Dermis blood vessel endothelial cell (primary cell): ENCODE data around the gene LCNL1. TPM values are rescaled to one million over a fixed set of nuclear protein-coding genes. Genes with fewer than 3 reads are reported as not detected.

Experiments used
- DNase-seq: peaks from one replicate; pipeline ENCODE4 v3.0.0; 2010
- total RNA-seq: library from RNA; depleted of rRNA; stranded (reverse); fragments of >200 nt; gene quantifications from 2 replicates; pipeline ENCODE4 v1.2.3, GENCODE V29; 2014

LCNL1 gene
- total RNA-seq, result not detected in 2 replicates

DNA sequence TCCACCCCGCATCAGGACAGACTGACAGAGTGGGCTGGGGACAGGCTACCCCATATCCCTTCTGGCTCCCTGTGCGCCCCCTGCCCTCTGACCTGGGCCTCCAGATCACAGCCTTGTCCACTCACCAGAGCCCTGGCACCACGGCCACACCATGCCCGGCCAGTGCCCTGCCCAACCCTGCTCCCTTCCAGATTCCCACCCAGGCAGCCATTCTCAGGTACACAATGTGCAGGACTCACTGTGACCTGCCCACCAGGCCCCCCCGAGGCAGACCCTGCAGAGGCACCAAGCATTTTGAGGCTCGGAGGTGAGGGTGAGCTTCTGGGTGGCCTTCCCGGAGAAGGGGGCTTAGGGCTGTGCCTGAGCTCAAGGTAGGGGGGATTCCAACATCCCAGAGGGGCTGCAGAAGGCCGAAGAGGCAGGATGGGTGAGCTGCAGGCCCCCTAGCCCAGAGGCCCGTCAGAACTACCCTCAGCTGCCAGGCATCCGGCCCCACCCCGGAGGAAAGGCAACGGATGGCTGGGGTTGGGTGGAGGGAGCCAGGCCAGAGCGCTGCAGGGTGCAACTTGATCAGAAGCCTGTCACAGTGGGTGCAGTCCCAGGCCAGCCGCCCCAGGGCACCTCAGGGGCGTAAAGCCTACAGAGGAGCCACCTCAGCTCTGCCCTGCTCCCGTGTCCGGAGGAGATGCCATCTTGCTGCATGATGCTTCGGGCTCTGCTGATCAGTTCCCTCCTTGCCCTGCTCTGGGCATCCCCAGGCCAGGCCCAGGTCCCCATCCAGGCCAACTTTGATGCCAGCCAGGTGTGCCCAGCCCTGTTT, at the start of gene LCNL1:
LCNL1 (plus strand) TSS at position 762 of the 820 bp plus-strand sequence. CDS start 594 bp downstream, outside the sequence.
- no peak for DNase-seq

DNA sequence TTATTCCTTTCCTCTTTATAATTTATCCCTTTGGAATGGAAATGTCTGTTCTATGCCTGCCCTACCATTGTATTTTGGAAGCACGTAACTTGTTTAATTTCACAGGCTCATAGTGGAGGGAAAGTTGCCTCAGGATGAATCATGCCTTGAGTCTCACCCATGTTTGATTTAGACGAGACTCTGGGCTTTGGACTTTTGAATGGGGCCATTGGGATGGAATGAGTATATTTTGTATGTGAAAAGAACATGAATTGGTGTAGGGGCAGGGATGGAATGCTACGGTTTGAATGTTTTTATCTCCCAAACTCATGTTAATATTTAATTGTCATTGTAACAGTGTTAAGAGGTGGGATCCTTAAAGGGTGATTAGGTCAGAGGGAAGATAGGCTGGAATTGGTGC, 48.5 kb upstream of the LCNL1 start:
- DNase-seq, result no peak

DNA sequence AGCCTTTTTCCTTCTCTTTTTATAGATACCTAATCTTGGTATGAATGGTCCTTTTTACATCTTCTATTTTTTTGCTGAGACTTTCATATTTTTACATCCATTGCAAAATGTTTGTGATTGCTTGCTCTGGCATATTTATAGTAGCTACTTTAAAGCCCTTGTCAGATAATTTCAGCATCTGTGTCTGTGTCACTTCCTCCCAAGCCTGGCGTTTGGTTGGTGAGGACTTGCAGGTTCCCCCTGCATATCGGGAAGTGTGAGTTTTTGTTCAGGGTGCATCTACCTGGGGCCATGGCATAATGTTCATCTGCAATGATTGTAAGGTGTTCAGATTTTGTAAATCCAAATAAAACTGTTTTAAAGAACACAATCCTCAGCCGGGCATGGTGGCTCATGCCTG, 47.1 kb upstream of the LCNL1 start:
- DNase-seq, result no peak

DNA sequence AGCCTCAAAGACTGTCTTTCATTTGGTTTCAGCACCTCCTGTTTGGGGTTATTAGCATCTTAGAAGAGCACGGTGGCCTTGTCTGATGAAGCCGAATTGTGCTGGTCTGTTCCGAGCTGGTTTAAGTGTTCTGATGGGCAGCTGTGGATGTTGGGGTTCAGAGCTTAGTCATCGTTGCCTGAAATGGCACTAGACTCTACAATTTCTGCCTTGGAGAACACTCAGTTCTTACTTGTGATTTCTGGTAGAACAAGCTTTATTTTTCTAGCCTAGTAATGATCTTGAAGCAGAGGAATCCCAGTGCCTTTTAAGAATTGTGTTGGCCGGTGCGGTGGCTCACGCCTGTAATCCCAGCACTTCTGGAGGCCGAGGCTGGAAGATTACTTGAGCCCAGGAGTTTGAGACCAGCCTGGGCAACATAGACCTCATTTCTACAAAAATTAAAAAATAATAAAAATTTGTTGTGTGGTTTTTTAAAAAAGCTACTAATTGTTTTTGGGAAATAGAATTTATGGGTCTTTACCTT, 46.1 kb upstream of the LCNL1 start:
- no peak for DNase-seq

DNA sequence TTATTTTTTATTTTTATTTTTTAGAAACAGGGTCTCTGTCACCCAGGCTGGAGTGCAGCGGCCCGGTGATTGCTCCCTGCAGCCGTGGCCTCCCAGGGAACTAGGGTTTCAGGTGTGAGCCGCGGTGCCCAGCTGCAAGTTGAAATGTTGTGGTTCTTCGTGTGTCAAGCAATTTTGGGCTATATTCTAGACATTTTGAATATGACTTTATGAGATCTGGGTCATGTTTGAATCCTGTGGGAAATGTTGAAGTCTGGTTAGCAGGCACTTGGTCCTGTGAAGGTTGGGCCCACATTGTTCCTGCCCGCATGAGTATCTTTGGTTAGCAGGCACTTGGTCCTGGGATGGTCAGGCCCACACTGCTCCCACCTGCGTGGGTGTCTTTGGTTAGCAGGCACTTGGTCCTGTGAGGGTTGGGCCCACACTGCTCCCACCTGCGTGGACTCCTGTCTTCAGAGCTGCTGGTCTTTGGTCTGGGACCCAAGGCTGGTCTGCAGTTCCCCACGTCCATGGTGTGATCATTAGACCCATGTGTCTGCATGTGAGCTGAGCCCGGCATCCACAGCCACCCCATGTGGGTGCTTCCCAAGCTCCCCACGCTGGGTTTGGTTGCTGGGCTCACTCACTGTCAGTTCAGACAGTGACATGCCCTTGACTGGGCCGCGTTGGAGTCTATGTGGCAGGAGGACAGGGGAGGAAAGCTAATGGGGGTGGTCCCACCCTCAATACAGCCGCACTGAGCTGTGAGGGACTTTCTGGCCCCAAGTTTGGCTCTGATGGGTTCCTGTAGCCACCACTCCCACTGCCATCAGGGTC, 45.4 kb upstream of the LCNL1 start:
- no peak for DNase-seq

DNA sequence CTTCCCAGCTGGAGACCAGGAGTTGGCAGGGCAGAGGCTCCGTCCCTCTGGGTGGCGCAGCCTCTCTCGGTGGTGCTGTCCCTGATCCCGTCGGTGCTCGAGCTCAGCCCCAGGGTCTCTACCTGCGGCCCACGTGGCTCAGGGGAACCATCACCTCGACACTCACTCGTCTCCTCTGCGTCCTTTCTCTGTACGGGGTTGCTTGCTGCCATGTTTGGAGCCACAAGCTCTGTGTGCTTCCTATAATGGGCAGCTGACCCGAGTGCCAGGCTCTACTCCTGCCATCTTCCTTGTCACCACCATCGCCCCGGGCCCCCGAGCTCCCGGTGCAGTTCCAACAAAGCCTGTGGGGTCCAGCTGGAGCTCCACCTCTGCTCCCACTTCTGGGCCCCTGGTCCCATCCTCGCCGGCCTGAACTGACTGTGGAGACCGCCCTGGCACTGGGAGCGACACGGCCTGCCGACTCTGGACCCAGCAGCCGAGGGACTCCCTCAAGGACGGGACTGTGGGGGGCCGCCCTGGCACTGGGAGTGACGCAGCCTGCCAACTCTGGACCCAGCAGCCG, 43.3 kb upstream of the LCNL1 start:
- no peak for DNase-seq

DNA sequence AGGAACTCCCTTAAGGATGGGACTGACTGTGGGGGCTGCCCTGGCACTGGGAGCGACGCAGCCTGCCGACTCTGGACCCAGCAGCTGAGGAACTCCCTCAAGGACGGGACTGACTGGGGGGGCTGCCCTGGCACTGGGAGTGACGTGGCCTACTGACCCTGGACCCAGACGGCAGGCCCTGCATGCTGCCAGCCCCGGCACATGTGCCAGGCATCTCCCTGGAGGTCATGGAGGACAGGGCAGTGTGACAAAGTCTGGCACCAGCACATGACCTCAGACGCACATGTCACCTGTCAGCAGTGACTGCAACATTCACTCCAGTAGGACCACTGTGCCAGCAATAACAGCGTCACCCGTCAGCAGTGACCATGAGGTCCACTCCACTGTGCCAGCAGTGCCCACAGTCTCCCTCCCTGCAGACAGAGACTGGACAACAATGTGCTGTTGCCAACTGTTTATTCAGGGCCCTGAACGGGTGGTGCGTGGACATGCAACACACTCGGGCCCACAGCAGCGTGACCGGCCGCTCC, 42.7 kb upstream of the LCNL1 start:
- no peak for DNase-seq

DNA sequence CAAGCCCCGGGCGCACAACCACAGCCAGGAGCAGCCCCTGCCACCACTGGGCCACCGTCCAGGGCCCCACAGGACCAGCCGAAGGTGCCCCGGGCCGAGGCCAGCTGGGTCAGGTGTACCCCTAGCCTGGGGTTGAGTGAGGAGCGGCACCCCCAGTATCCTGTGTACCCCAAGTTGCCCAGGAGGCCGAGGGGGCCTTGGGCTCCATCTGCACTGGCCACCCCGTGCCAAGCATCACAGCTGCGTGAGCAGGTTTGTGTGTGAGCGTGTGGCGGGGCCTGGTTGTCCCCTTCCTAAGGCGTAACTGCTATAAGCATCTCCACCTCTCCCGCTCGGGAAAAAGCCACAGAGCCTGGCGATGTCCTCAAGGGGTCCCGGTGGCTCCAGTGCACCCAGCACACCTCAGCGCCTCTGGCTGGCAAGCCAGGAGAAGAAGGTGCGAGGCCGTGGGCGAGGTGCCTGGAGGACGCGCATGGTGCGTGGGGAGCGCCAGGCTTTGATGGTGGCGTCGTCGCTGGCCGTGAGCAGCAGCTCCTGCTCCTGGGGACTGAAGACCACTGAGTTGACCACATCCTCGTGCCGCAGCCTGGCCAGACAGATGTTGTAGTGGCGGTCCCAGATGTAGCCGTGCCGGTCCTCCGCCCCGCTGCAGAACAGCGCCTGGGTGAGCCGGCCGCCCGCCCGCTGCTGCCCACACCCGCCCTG, 42.1 kb upstream of the LCNL1 start:
- no peak for DNase-seq

DNA sequence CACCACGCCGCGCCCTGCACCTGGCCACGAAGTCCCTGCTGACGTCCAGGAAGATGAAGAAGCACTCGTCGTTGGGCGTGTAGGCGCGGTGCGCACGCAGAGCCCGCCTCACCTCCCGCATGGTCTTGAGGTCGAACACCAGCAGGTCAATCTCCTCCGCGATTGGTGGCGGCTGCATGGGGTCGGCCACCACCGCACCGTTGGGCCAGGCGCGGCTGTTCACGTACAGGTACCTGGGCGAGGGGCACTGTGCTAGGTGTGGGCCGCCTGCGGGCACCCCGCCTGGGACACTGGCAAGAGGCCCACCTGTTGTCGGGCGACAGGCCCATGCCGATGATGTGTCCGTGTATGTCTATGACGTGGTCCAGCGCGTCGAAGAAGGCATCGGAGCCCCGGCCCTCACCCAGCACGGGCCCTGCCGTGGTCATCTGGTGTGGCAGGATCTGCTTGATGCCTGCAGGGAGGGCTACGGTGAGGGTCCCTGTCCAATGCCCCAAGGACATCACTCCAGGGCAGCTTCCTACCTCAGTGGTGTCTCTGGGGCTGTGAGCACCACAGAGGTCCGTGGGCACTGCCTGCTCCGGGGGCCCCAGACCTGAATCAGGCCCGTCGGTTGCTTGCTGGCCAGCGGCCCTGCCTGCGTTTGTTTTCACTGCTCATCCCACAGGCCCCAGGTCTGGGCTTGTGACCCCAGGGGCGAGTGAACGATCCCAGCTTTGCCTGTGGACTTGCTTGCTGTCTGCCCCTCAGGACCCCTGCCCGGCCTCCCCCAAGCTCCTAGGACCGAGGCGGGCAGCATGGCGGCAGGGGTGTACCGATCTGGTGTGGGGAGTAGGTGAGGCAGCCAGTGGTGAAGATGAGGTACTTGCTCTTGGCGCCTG, 41.3 kb upstream of the LCNL1 start:
- DNase-seq, result no peak

DNA sequence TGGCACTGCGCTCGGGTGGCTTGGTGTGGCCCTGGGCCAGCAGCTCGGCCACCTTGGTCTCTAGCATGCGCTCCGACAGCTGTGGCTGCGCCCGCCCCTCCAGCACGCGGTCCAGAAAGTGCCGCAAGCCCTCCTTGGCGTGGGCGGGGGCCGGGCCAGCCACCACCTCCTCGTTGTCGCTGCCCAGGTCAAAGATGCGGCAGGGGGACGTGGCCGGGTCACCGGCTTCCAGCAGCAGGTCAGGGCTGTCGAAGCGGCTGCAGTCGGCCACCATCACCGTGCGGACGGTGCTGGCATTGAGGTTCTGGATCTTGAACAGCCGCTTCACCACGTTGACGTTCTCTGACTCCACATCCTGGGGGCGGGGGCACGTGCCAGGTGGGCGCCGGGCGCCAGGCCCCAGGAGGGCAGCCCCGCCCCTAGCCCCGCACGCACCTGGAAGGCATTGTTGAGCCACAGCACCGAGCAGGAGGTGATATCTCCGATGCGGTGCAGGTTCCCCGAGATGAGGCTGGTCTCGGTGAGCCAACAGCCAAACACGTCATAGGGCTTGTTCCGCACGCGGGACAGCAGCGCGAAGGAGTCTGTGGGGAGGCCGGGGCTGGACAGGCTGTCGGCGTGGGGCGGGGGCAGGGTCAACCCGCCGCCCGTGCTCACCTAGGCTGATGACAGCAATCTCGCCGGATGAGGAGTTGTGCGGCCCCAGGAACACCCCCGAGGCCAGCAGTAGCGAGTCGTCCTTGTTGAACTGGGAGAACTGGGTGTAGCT, 40.5 kb upstream of the LCNL1 start:
- DNase-seq, result no peak

DNA sequence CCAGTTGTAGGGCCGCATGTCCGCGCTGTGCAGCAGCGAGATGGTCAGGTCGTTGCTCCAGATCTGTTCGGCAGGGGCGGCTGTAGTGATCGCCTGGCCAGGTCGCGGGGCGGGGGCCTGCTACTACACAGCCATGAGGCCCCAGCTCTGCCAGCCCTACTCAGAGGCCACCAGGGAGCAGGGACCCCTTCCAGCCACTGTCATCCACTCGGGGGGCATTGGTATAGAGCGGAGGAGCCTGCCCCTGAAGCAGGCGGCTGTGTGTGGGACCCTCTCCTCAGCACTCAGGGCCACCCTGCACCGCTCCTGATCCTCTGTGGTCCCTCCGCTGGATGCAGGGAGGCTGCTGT, 39.9 kb upstream of the LCNL1 start:
- DNase-seq, result no peak

DNA sequence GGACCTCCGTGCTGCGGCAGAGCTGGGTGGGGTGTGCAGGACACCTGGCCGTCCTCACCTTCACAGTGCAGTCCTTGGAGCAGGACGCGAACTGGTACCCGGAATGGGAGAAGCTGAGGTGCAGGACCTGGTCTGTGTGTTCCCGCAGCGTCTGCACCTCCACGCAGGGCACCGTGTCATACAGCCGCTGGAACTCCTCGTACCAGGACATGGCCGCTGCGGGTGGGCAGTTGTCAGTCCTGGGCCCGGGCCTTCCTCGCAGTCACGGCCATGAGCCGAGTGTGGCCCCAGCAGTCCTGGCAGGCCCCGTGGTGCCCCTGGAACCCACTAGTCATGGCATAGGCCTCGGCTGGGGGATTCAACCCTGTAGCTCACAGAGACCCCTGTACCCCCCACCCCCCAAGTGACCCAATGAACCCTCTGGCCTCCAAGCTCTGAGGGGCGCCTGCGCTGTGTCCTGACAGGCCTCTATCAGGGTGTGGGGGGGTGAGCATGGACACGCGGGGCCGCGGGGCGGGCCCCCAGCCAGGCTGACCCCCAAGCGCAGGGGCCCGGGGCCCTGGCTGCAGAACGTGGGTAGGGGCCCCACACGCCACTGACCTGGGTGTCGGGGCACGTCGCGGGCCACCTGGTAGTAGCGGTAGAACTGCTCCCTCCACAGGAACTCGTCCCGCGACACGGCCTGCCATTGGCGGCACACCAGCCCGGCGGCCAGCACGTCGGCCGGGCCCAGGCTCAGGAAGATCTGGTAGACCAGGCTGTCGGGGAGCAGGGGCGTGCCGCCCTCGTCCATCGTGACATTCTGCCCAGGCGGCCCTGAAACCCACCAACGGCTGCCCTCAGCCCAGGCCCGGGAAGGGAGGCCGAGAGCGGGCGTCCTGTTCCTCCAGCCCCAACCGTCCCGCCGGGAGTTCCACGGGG, 39.2 kb upstream of the LCNL1 start:
- peak; percentile 59 for DNase-seq

DNA sequence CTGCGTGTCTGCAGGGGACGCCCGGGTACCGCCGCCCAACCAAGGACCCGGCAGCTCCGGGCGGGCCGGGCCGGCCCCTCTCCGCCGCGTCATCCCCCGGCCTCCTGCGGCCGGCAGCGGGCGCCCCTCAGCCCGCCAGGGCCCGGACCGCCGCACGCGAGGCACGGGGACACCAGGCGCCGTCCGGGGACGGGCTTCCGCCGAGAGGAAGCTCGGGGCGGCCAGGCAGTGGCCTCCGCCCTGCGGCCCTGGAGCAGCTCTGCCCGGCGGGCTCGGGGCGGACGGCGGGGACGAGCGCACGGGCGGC, 38.6 kb upstream of the LCNL1 start:
- DNase-seq, result peak; percentile 72

DNA sequence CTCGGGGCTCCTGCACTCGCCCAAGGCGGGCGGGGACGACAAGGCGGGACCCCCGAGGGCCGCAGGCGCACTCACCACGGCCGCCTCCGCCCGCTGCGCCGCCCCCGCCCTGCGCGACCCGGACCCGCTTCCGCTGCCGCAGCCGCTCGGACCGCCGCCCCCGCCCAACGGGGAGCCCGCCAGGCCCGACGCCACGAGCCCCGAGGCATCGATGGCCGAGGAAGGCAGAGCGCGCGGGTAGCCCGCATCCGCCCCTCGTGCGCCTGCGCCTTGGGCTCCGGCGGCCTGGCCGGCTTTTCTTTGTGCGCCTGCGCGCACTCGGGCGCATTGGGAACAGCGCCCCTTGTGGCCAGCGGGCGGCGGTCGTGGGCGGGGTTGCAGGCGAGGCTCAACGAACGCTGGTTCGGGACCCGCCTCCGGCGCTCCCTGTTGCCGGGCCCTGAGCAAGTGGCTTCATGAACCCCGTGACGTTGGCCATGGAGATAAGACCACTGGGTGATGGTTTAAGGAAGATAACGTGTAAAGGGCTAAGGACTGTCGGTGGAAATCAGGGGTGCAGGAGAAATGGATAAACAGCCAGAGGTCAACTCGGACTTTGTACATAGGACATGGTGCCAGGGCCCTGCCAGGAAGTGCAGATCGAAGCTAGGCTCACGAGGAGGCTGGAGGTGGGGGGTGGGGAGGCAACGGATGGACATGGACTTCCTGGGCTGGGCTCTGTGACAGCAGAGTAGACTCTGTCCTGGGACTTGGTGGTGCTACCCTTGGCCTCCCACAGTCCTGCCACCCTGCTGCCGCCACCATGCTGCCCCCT, 38.1 kb upstream of the LCNL1 start, which contains the start of the genes C8G and FBXW5:
C8G (plus strand) TSS at position 725 of the 814 bp plus-strand sequence; CDS start at position 803, 78 bp downstream.
FBXW5 (minus strand) TSS at position 220 of the 814 bp plus-strand sequence. CDS start 655 bp downstream, outside the sequence.
- DNase-seq, result peak; percentile 95

DNA sequence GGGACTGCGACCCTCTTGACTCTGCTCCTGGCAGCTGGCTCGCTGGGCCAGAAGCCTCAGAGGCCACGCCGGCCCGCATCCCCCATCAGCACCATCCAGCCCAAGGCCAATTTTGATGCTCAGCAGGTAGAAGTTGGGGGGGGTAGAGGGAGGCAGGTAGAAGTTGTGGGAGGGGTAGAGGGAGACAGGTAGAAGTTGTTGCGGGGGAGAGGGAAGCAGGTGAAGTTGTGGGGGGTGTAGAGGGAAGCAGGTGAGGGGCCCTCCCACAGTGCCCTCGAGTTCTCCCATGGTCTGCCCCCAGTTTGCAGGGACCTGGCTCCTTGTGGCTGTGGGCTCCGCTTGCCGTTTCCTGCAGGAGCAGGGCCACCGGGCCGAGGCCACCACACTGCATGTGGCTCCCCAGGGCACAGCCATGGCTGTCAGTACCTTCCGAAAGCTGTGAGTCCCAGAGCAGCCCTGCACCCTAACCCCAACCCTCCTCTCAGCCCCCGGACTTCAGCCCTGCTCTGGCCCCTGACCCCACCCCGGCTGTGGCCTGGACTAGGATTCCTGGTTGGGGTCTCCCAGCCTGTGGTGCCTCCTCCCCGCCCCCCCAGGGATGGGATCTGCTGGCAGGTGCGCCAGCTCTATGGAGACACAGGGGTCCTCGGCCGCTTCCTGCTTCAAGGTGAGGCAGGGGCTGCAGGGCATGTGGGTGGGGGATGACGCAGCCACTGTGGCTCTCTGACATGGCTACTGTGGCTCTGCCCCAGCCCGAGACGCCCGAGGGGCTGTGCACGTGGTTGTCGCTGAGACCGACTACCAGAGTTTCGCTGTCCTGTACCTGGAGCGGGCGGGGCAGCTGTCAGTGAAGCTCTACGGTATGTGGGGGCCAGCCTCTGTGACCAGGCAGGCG, 37.2 kb upstream of the LCNL1 start:
- no peak for DNase-seq

DNA sequence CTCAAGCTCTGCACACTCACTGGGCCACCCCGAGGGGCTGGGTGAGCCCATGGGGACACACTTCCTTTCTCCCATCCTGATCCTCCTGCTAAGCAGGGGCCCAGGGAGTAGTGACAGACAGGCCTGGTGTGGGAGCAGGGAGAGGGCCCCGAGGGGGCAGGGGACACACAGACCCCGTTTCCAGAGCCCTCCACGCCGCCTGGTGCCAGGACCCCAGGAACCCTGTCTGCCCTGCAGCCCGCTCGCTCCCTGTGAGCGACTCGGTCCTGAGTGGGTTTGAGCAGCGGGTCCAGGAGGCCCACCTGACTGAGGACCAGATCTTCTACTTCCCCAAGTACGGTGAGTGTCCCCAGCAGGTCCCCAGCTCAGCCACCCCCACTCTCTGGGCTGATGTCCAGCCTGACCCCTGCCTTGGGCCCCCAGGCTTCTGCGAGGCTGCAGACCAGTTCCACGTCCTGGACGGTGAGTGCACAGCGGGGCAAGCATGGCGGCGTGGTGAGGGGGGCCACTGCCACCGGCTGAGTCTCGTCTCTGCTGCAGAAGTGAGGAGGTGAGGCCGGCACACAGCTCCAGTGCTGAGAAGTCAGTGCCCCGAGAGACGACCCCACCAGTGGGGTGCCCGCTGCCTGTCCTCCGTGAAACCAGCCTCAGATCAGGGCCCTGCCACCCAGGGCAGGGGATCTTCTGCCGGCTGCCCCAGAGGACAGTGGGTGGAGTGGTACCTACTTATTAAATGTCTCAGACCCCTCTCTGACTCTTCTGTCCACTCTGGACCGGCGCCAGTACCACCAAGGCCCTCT, 36.4 kb upstream of the LCNL1 start:
- no peak for DNase-seq
